ENCODE data around the gene HMG20A. TPM values are rescaled to one million over a fixed set of nuclear protein-coding genes. Genes with fewer than 3 reads are reported as not detected.

The HMG20A gene
- total RNA-seq, 1 experiment from 2014 or later: 60.2 TPM

GRCh38 chr15:77454265-77454664 is 33.6 kb downstream of the HMG20A start:
- Mint-ChIP-seq H3K27ac (no peak overlapping the region), H3K36me3 (ENCODE audit: insufficient read depth in 1 of 3, low read depth in 3 of 3) (peaks cover 11 to 18% (median 12%) of the 10 kb centered on the region in 3 experiments), H3K9me3 (peaks cover 0 to 3% of the 10 kb centered on the region in 2 experiments; a peak in 1 of 5 replicates), H3K4me3 (no peak overlapping the region), H3K4me1 (peaks cover 11% of the 10 kb centered on the region in 2 experiments), H3K27me3 (ENCODE audit: low read depth) (no peaks in the 10 kb centered on the region)
- Histone ChIP-seq H3K79me2 (ENCODE audit: insufficient read depth, low read length) (0 out of 2 replicates have a peak, but pooled peaks cover 2% of the 10 kb centered on the region), H3K9me3 (ENCODE audit: control insufficient read depth, low read depth, low read length) (no peaks in the 10 kb centered on the region), H2BK20ac (ENCODE audit: low read depth, low read length, poor library complexity, severe bottlenecking) (no peak overlapping the region), H3K18ac (ENCODE audit: insufficient read length, low read depth, low read length) (no peak overlapping the region), H3K79me1 (ENCODE audit: insufficient read depth, low read depth, low read length, poor library complexity, severe bottlenecking) (peaks cover 2% of the 10 kb centered on the region), H3K9ac (ENCODE audit: extremely low read depth, insufficient read length, low read length) (no peak overlapping the region), H2AFZ (ENCODE audit: low read length) (no peak overlapping the region), H2BK15ac (ENCODE audit: low read depth, low read length) (no peak overlapping the region), H3T11ph (ENCODE audit: low read length) (no peak overlapping the region), H4K5ac (ENCODE audit: insufficient read length, low read depth, low read length) (no peak overlapping the region), H3K14ac (ENCODE audit: insufficient read depth, low read length) (no peak overlapping the region), H3K27me3 (ENCODE audit: insufficient read depth, low read length) (no peaks in the 10 kb centered on the region), H3K27ac (ENCODE audit: insufficient read length, low read depth, low read length) (no peak overlapping the region), H2BK120ac (ENCODE audit: low read depth, low read length, poor library complexity, severe bottlenecking) (no peak overlapping the region), H3K23me2 (ENCODE audit: insufficient read length, low read depth, low read length, poor library complexity, severe bottlenecking) (no peaks in the 10 kb centered on the region), H3K56ac (ENCODE audit: insufficient read length, low read depth, low read length) (no peak overlapping the region), H2BK5ac (ENCODE audit: insufficient read length, low read length) (no peak overlapping the region), H4K20me1 (ENCODE audit: control insufficient read depth, insufficient read depth, insufficient read length) (no peaks in the 10 kb centered on the region), H4K8ac (replicated peaks; ENCODE audit: insufficient read length, low read depth, low read length) (no peak overlapping the region), H3K4ac (ENCODE audit: low read depth, low read length) (no peak overlapping the region), H2BK12ac (ENCODE audit: insufficient read length, low read depth, low read length) (no peak overlapping the region), H3K23ac (ENCODE audit: insufficient read length, low read depth, low read length) (no peak overlapping the region), H3K4me2 (ENCODE audit: insufficient read depth, insufficient read length, low read length) (no peak overlapping the region), H4K91ac (ENCODE audit: insufficient read length, low read depth, low read length) (no peak overlapping the region), H3K4me1 (ENCODE audit: insufficient read depth, low read length) (no peaks in the 10 kb centered on the region; the same call in 1 of the 2 replicates), H2AK5ac (ENCODE audit: insufficient read length, low read length) (no peak overlapping the region)
- WGBS (ENCODE audit: extremely low coverage, insufficient read length, low lambda C conversion rate): 100% methylated on average over 1 of the region's 1 CpG
- TF ChIP-seq CTCF (conservative IDR thresholded peaks at IDR 0.05): no peak
- no peak for DNase-seq

Data from H9 (cell line).